Cortex of kidney (tissue), 1 donor: ENCODE results near the gene CATSPER1.

Experiments
- DNase-seq: peaks from one replicate; lab custom pipeline; 2025; lab: John Stamatoyannopoulos, UW

The CATSPER1 gene

GRCh38 chr11:66002648-66003225 lies 23.5 kb downstream of the CATSPER1 start:
- no peak for DNase-seq

DNA sequence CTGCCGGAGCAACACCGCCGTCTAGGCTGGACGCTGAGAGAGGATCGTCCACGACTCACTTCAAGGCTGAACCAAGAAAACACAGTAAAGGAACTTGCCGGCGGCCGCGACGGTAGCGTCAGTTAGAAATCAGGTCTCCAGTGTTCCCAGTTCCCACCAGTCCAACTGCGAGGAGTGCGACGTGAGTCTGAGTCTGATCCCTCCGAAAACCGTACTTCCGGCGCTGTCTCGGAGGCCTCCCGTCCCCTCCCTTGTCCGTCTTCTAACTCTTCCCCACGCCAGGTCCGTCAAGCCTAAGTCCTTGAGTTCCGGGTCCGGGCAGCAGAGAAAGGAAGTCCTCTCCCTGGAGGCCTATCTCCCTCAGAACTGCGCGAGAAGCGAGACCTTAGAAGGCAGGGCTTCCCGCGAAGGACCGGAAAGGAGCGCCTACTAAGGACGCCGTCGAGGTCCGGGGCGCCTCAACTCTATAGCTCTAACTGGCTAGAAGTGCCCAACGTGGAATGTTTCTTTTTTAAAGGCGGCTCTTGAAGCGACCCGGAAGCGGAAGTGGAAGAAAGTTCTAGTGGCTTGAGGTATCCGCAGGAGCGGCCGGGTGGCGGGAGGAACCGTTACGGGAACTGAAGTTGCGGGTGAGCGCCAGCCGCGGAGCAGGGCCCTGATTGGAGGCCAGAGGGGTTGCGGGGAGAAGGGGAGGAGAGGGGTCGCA lies 24.2 kb downstream of the CATSPER1 start, which contains the start of the genes BANF1 and EIF1AD:
Gene BANF1 (plus strand): TSS at position 562 of the 706 bp plus-strand sequence. CDS start 748 bp downstream, outside the sequence.
Gene EIF1AD (minus strand): TSS at position 216 of the 706 bp plus-strand sequence. CDS start 1,768 bp downstream, outside the sequence.
- no peak for DNase-seq

DNA sequence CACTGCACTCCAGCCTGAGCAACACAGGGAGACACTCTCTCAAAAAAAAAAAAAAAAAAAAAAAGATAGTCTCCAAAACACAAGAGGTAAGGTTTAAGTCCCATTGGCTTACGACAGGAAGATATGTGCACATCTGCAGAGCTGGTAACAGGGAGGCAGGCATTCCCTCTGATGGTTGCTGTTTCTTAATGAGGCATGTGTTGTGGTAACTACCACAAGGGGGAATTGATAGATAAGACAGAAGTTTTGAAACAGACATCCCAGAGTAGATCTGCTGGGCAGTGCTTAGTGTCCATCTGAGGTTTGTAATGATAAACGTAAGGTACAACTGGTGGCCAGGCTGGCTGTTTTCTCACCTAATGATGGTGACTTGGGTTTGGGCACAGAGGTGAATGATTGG lies 29.0 kb downstream of the CATSPER1 start:
- no peak for DNase-seq

GRCh38 chr11:65992056-65992455 lies 34.2 kb downstream of the CATSPER1 start:
- DNase-seq, result no peak

GRCh38 chr11:65988791-65989592 lies 37.3 kb downstream of the CATSPER1 start:
- no peak for DNase-seq

DNA sequence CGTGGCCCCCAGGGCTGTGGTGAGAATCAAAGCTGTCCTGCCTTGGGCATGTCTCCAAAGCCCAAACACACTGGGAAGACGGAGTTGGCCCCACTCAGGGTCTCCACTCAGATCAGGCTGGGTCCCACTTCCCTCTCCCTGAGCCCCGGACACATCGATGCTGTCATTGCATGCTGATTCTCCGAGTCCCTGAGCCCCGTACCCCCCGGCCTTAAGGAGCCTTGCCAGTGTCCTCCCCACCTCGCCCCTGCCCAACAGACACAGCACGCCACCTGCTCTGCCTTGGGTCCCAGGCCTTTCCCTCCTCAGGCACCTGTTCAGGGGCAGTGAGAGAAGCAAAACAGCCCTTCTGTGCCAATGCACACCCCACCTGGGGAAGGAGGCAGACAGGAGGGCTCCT lies 38.9 kb downstream of the CATSPER1 start:
- DNase-seq, result no peak

- DNase-seq, result no peak
Observed at GRCh38 chr11:65983589-65983987, 42.7 kb downstream of the CATSPER1 start.

DNA sequence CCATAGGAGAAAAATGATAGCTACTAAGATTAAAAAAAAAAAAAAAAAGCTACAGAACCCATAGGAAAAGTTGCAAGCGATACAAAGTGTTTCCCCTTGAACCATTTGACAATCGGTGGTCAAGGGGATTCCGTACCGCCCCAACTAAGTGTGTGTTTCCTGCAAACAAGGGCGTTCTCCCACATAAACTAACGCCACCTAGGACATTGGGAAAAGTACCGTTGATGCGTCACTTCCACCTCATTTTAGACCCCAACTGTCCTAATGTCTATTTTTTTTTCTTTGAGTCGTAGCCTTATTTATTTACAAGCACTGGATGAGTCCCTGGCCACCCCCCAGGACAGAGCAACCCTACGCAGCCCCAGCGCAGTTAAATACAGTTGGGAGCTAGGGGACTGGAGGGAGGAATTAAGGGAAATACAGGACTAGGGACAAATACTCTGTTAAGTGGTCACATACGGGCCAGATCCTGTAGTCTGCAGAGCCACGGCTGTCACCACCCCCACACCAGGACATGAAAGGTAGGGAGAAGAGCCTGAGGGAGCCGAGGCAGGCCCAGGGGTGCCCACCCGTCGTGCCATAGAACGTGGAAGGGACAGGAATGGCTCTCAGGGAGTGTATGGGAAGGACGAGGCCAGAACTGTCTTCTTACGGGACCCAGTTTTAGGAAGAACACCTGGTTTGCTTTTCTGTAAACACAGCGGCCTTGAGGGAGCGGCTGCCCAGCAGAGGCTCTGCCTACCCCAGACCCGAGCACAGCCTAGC lies 43.3 kb downstream of the CATSPER1 start:
- no peak for DNase-seq

- no peak for DNase-seq
Observed at GRCh38 chr11:65981972-65982823, 44.1 kb downstream of the CATSPER1 start.

DNA sequence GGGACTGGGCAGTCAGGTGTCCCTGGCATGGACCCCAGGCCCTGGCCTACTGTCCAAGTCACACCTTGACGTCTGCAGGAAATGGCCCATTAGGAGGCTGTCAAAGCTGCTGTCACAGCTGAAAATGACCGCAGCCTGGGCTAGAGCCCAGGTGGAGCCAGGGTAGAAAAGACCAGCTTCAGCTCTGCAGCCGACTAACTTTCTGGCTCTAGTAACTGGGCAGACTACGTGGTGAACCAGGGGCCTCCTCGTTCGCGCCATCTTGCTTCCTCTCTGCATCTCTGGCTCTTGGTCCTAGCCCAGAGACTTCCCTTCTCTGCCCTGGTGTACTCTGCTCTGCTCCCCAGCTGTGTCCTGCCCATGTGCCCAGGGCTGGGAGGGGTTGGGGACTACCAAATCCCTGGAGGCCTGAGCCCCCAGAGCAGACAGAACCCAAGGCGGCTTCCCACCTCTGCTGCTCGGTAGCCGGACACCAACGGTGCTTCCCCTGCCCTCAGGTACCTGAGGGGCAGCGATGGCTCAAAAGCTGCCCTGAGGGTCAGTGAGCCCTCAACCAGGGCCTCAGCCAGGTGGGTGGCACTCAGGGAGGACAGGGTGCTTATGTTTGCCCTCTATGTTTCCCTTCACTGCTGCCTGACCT lies 45.1 kb downstream of the CATSPER1 start:
- no peak for DNase-seq

GRCh38 chr11:65979261-65979759 lies 47.0 kb downstream of the CATSPER1 start:
- no peak for DNase-seq

DNA sequence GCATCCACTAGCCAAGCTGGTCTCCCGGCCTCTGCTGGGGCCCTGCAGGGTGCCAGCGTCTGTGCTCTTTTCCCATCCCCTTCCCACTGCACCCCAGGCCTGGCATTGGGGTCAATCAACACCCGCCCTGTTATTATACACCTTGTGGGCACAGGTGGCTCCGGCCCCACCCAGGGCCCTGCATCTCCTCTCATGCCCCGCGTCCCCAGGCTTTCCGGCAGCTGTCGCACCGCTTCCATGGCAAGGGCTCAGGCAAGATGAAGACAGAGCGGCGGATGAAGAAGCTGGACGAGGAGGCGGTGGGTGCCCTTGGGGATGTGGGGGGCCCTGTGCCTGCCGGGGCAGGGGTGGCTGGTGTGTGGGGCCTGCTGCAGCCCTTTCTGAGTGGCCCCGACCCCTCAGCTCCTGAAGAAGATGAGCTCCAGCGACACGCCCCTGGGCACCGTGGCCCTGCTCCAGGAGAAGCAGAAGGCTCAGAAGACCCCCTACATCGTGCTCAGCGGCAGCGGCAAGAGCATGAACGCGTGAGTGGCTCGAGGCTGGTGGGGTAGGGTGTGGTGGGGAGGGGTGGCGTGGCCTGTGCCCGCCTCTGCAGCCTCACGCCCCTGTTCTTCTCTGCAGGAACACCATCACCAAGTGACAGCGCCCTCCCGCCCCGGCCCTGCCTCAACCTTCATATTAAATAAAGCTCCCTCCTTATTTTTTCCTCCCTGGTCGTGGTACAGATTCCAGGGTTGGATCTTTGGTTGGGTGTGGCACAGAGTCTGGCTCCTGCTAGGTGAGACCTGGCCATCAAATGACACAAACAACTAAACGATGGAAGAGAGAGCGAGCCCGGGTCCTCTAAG lies 47.7 kb downstream of the CATSPER1 start:
- DNase-seq, result no peak

DNA sequence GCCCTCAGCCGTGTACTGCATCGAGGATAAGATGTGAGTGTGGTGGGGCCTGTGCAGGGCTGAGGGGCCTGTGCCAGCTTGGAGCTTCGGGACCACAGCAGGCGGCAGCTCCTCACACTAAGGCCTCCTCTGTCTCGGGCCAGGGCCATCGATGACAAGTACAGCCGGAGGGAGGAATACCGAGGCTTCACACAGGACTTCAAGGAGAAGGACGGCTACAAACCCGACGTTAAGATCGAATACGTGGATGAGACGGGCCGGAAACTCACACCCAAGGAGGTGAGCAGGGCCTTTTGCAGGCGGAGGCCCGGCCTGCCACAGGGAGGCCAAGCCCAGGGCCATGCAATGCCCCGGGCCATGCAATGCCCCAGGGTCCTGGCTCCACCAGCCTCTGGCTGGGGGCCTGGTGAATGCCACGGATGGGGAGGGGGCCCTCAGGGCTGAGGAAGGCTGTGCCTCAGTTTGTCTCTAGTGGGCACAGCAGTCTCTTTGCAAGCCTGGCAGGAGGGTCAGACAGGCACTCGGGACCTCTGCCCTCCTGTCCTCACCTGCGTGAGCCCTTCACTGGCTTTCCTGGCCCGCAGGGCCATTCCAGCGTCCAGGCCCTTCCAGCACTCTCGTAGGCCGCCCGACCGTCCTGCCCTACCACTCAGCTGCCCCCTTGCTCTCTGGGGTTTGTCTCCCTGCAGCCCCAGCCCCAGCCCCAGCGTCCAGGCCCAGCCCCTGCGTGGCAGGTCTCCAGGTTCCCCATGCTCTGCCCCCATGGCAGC lies 48.5 kb downstream of the CATSPER1 start:
- DNase-seq, result no peak

- DNase-seq, result no peak
Observed at GRCh38 chr11:65976216-65977176, 49.8 kb downstream of the CATSPER1 start.

DNA sequence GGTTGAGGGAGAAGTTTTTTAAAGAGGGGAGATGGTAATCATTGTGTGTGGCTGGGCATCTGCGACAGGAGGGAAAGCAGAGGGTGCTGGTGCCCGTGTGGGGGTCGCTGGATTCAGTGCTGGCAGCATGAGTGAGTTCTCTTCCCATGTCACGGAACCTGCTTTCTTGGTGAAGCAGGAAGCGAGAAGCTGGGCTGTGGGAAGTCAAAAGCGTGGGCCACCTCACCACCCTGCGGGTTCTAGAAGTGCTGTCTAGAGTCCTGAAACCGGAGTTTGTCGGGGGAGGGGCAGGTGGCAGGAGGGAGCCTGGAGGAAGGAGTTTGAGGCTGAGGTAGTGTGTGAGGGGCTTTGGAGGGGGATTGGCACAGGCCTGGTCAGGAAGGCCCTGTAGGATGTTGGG lies 50.5 kb downstream of the CATSPER1 start:
- no peak for DNase-seq

- no peak for DNase-seq
Observed at GRCh38 chr11:65973439-65974110, 52.7 kb downstream of the CATSPER1 start.

GRCh38 chr11:65972116-65972515 lies 54.2 kb downstream of the CATSPER1 start:
- DNase-seq, result no peak
